Nucleus accumbens (tissue), 56 donors: ENCODE data around the gene SPDYE2B.
"Not testable (repeated sequence)": the region's sequence is repeated elsewhere in the genome, so short reads cannot be mapped to it uniquely, and the experiment has no call there.

Experiments used
- DNase-seq, 56 donors: peaks; one replicate each; lab custom pipeline; 2025; lab: John Stamatoyannopoulos, UW

SPDYE2B gene

GRCh38 chr7:102642691-102643090 lies 7.4 kb upstream of the SPDYE2B start, which contains the start of gene UPK3BL1:
TSS of gene UPK3BL1 (minus strand) at chr7:102642791. CDS start at chr7:102642741, 50 bp downstream.
- DNase-seq: not testable (repeated sequence)

- not testable (repeated sequence) for DNase-seq
Measured at GRCh38 chr7:102643404-102643803, 6.7 kb upstream of the SPDYE2B start.

GRCh38 chr7:102647813-102648212 lies 2.3 kb upstream of the SPDYE2B start:
- not testable (repeated sequence) for DNase-seq

GRCh38 chr7:102664765-102665164 lies 14.6 kb downstream of the SPDYE2B start:
- DNase-seq: not testable (repeated sequence)

GRCh38 chr7:102666850-102667249 lies 16.7 kb downstream of the SPDYE2B start:
- not testable (repeated sequence) for DNase-seq

- DNase-seq: not testable (repeated sequence)
Measured at GRCh38 chr7:102667523-102667922, 17.4 kb downstream of the SPDYE2B start.

GRCh38 chr7:102671166-102671955 lies 21.2 kb downstream of the SPDYE2B start, which contains the start of gene POLR2J2:
TSS of gene POLR2J2 (minus strand) at chr7:102671663. CDS start at chr7:102671601, 62 bp downstream.
- DNase-seq: not testable (repeated sequence)

GRCh38 chr7:102671956-102672307 lies 21.8 kb downstream of the SPDYE2B start:
- DNase-seq: not testable (repeated sequence)

- not testable (repeated sequence) for DNase-seq
Measured at GRCh38 chr7:102673447-102674067, 23.4 kb downstream of the SPDYE2B start.

- not testable (repeated sequence) for DNase-seq
Measured at GRCh38 chr7:102675545-102675944, 25.4 kb downstream of the SPDYE2B start.

GRCh38 chr7:102680780-102681179 lies 30.7 kb downstream of the SPDYE2B start:
- DNase-seq: not testable (repeated sequence)

- not testable (repeated sequence) for DNase-seq
Measured at GRCh38 chr7:102682560-102682959, 32.4 kb downstream of the SPDYE2B start.

GRCh38 chr7:102688299-102689036 lies 38.3 kb downstream of the SPDYE2B start:
- not testable (repeated sequence) for DNase-seq

- not testable (repeated sequence) for DNase-seq
Measured at GRCh38 chr7:102689436-102690282, 39.5 kb downstream of the SPDYE2B start.

- not testable (repeated sequence) for DNase-seq
Measured at GRCh38 chr7:102690602-102691001, 40.5 kb downstream of the SPDYE2B start.

- DNase-seq: not testable (repeated sequence)
Measured at GRCh38 chr7:102694008-102694407, 43.9 kb downstream of the SPDYE2B start.

- DNase-seq: not testable (repeated sequence)
Measured at GRCh38 chr7:102695033-102695552, 45.0 kb downstream of the SPDYE2B start.

- not testable (repeated sequence) for DNase-seq
Measured at GRCh38 chr7:102696009-102696408, 45.9 kb downstream of the SPDYE2B start.

GRCh38 chr7:102697642-102698512 lies 47.8 kb downstream of the SPDYE2B start:
- DNase-seq: not testable (repeated sequence)
